ENCODE measurements around the gene WDR43.

The WDR43 gene

DNA sequence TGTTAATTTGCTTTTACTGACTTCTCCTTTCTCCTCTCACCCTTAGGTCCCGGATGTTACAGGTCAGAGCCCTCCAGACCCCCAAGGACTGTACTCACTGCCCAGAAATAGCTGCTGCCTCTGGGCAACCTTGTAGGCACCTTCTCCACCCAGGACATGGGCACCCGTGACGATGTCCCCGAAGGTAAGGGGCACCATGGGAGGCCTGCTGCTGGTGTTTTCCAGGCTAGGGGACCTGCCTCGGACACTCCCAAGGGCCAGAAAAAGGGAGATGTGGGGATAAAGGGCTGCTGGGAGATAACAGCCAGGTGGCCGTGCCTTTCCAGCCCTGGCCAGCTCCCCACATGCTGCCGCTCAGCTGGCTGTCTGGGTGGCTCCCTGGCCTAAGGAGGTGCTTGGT, 100.2 kb downstream of the WDR43 start:
- DNase-seq = no peak

DNA sequence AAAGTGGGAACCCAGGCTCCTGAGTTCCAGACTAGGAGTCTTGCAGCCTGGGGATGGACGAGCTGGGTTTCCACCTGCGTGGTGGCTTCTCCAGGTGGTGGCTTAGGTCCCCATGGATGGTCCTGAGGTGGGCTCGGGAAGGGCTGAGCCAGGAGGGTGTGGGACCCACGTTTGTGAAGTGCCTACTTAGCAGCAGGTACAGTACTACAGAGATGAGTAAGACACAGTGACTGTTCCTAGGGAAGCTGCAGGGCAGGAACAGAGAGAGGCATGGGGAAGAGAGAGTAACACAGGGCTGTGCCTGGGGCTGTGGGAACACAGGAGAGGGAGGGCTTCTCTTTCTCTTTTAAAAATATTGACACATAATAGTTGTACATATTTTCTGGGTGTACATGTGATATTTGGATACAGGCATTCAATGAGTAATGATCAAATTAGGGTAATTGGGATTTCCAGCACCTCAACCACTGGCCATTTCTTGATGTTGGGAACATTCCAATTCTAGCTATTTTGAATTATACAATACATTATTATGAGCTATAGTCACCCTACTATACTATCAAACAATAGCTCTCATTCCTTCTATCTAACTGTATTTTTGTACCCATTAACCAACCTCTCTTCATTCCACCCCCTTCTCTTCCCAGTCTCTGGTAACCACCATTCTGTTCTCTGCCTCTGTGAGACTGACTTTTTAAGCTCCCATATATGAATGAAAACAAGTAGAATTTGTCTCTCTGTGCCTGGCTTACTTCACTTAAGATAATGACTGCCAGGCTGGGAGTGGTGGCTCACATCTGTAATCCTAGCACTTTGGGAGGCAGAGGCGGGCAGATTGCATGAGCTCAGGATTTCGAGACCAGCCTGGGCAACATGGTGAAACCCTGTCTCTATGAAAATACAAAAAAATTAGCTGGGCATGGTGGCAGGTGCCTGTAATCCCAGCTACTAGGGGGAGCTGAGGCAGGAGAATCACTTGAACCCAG, 101.6 kb downstream of the WDR43 start:
- DNase-seq = no peak

DNA sequence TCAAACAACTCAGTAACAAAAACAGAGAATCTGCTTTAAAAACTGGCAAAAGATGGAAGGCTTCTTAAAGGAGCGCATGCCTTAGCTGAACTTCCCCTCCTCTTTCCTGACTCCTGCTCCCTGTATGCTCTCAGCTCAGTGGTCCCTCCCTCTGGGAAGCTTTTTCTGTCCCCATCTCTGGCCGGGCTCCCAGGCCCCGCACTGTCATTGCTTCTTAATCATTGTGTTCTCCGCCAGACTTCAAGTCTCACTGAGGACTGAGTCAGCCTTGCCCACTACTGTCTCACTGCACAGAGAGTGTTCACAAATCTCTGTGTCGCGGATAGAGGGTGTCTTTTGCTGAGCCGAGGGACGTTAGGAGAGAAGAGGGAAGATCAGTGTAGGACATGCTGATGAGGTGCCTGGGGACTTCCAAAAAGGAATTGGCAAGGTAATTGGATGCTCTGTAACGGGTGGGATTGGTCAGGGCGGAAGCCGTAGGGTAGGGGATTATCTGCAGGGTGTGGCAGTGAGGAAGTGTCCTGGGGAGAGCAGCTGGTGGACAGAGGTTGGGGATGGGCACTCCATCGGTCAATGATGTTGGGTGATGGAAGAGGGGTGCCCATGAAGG, 102.9 kb downstream of the WDR43 start:
- DNase-seq = no peak

All from activated CD4-positive, alpha-beta T cell treated with anti-CD3 and anti-CD28 coated beads, Interleukin-2, amount 50 U/mL, for 48 hours (primary cell).